Body of pancreas (tissue), 4 donors: ENCODE data around the gene MCTP2.

ENCODE experiments used
- POLR2A ChIP-seq, 3 donors: fragments of 450-650 bp; IDR thresholded peaks; one replicate each; pipeline ENCODE4 v1.6.1; 2016; ENCODE audit warnings: antibody characterized with exemption in 3 of 3, mild to moderate bottlenecking in 2 of 3
- TF ChIP-seq, protein P1 (sequence below), 7 experiments: fragments of 450-650 bp in 4 of 7; fragments of 200-600 bp in 3 of 7; sonication (generic) in 3 of 7; IDR thresholded peaks; one replicate each; pipeline ENCODE4 v1.5.1; 2016 to 2019; ENCODE audit warnings: antibody characterized with exemption in 7 of 7

DNA sequence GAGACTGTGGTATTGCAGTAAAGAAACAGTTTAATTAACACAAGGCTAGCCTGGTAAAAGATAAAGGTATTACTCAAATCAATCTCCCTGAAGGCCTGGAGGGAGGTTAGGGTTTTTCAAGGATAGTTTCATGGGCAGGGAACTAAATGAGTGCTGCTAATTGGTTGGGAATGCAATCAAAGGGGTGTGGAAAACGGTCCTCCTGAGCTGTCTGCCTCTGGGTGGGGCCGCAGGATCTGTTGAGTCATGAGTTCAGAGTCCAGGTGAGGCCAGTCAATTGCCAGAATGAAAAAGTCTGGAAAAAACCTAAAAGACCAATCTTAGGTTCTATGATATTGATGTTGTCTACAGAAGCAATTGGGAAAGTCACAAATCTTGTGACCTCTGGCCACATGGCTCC, 293.2 kb downstream of the MCTP2 start:
- TF ChIP-seq, protein P1, sequence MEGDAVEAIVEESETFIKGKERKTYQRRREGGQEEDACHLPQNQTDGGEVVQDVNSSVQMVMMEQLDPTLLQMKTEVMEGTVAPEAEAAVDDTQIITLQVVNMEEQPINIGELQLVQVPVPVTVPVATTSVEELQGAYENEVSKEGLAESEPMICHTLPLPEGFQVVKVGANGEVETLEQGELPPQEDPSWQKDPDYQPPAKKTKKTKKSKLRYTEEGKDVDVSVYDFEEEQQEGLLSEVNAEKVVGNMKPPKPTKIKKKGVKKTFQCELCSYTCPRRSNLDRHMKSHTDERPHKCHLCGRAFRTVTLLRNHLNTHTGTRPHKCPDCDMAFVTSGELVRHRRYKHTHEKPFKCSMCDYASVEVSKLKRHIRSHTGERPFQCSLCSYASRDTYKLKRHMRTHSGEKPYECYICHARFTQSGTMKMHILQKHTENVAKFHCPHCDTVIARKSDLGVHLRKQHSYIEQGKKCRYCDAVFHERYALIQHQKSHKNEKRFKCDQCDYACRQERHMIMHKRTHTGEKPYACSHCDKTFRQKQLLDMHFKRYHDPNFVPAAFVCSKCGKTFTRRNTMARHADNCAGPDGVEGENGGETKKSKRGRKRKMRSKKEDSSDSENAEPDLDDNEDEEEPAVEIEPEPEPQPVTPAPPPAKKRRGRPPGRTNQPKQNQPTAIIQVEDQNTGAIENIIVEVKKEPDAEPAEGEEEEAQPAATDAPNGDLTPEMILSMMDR (IDR thresholded peaks at IDR 0.05): no peak
- no peak for TF ChIP-seq POLR2A (IDR thresholded peaks at IDR 0.05)
